ENCODE data around the gene POLD3. TPM values are rescaled to one million over a fixed set of nuclear protein-coding genes. Genes with fewer than 3 reads are reported as not detected.

The POLD3 gene
- total RNA-seq, 4 donors from 2014 or later, result 9.1 to 13.6 (median 9.2) TPM

GRCh38 chr11:74672332-74672955, 80.1 kb downstream of the POLD3 start:
- H3K27ac ChIP-seq (replicated peaks in 1 of 4), result peak overlapping the region; percentile 78 to 86 (median 82)
- H3K4me1 ChIP-seq, result peaks cover 14 to 37% (median 20%) of the 10 kb centered on the region in 4 donors
- 82% methylated on average over 3 of the region's 4 CpGs for WGBS
- TF ChIP-seq, protein P1, sequence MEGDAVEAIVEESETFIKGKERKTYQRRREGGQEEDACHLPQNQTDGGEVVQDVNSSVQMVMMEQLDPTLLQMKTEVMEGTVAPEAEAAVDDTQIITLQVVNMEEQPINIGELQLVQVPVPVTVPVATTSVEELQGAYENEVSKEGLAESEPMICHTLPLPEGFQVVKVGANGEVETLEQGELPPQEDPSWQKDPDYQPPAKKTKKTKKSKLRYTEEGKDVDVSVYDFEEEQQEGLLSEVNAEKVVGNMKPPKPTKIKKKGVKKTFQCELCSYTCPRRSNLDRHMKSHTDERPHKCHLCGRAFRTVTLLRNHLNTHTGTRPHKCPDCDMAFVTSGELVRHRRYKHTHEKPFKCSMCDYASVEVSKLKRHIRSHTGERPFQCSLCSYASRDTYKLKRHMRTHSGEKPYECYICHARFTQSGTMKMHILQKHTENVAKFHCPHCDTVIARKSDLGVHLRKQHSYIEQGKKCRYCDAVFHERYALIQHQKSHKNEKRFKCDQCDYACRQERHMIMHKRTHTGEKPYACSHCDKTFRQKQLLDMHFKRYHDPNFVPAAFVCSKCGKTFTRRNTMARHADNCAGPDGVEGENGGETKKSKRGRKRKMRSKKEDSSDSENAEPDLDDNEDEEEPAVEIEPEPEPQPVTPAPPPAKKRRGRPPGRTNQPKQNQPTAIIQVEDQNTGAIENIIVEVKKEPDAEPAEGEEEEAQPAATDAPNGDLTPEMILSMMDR (IDR thresholded peaks at IDR 0.05), result no peak
- no peak for TF ChIP-seq EP300 (IDR thresholded peaks at IDR 0.05)
- no peaks in the 10 kb centered on the region for H3K36me3 ChIP-seq
- peak; percentile 81 for DNase-seq (ENCODE audit: extremely low spot score)
- intact Hi-C loops (cut with DNase I), result no loop called here
- no peaks in the 10 kb centered on the region for H3K9me3 ChIP-seq
- H3K27me3 ChIP-seq, result no peaks in the 10 kb centered on the region
- H3K4me3 ChIP-seq, result no peak overlapping the region

DNA sequence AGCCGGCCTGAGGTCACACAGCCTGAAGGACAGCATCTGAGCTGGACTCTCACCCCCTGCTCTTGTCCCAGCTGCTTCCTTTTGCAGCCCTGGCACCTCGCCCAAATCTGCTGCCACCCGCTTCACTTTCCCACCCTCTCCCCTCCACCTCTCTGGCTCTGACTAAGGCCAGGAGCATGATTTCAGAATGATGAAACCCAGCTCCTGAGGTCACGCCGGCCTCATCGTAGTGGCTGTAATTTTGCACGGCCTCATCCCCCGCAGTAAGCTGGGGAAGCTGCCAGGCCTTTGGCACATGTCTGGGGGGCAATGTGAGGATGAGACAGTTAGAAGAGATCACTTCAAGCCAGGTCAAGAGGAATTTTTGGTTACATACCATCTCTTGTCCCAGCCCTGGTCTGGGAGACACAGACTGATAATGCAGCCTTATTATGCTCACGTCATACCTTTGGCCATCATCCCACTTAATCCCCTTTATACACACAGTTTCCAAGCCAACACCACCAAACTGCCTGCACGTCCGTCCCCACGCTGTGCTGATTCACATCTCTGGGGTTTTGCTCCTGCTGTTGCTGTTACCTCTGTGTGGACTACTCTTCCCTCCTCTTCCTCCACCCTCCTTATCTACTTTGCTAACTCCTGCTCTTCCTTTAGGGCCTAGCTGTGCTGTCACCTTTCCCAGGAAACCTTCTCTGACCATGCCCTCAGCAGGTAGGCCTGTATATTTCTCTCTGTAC, 80.7 kb downstream of the POLD3 start:
- Histone ChIP-seq H3K27me3 (no peaks in the 10 kb centered on the region), H3K4me3 (no peak overlapping the region), H3K9me3 (no peaks in the 10 kb centered on the region), H3K27ac (replicated peaks in 1 of 4) (peak overlapping the region; percentile 78 to 86 (median 82)), H3K4me1 (peaks cover 14 to 37% (median 20%) of the 10 kb centered on the region in 4 donors), H3K36me3 (no peaks in the 10 kb centered on the region)
- WGBS, result 27% methylated on average over 12 of the region's 12 CpGs
- intact Hi-C loops (cut with DNase I), result no loop called here
- TF ChIP-seq POLR2A (IDR thresholded peaks at IDR 0.05; ENCODE audit: low read depth) (no peak), POLR2AphosphoS5 (IDR thresholded peaks at IDR 0.05) (peak; percentile 75 to 76)
- DNase-seq (ENCODE audit: extremely low spot score), result peak; percentile 94

DNA sequence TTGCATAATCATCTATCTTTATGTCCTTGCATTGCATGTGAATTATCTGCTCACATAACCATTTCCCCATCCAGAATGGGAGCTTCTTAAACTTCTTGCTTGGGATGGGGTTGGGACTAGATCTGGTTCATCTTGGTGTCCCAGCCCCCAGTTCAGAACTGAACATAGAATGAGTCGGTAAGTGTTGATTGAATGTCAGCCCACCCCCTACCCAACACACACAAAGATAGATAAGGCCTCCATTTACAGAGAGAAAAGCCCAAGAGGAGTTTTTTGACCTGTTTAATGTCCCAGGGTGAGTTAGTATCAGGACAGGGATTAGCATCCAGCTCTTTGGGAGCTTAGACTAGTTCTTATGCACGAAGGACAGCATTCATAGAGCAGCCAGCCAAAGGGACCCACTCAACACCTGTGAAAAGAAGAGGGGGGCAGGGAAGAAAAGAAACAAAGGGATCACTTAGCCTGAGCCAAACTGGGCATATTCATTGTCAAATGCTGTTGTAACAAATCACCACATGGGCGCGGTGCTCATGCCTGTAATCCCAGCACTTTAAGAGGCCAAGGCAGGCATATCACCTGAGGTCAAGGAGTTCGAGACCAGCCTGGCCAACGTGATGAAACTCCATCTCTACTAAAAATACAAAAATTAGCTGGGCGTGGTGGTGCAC, 81.4 kb downstream of the POLD3 start:
- Histone ChIP-seq H3K36me3 (no peaks in the 10 kb centered on the region), H3K4me3 (no peak overlapping the region), H3K27ac (replicated peaks in 1 of 4) (peak overlapping the region; percentile 78 to 86 (median 82)), H3K27me3 (no peaks in the 10 kb centered on the region), H3K4me1 (peaks cover 14 to 40% (median 23%) of the 10 kb centered on the region in 4 donors), H3K9me3 (no peaks in the 10 kb centered on the region)
- WGBS, result 80% methylated on average over 7 of the region's 7 CpGs
- peak; percentile 77 for DNase-seq (ENCODE audit: extremely low spot score)
- intact Hi-C loops (cut with DNase I), result no loop called here
- TF ChIP-seq, protein P1 (IDR thresholded peaks at IDR 0.05), result no peak
- TF ChIP-seq POLR2A (IDR thresholded peaks at IDR 0.05; ENCODE audit: low read depth) (no peak), EP300 (IDR thresholded peaks at IDR 0.05) (no peak), POLR2AphosphoS5 (IDR thresholded peaks at IDR 0.05) (no peak)

DNA sequence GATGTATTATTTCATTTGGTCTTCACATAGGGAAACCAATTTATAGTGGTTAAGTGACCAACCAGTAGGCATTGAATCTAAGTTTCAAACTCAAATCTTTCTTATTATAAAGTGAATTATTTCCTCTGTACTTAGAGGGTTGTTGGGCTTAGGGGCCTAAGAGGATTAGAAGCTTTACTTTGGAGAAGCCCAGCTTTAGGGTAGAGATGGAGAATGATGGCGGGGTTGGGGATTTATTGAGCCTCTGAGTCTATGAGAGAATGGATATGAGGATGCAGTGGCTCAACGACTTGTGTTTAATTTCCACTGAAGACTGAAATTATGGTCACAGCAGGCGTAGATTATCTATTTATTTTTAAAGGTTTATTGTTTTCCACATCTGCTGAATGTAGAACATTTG, 83.4 kb downstream of the POLD3 start:
- intact Hi-C loops (cut with DNase I), result no loop called here
- Histone ChIP-seq H3K4me1 (peaks cover 14 to 59% (median 31%) of the 10 kb centered on the region in 4 donors), H3K4me3 (no peak overlapping the region), H3K9me3 (no peaks in the 10 kb centered on the region), H3K27me3 (no peaks in the 10 kb centered on the region), H3K27ac (replicated peaks in 1 of 4) (peak overlapping the region in 1 of 4 donors; percentile 4), H3K36me3 (no peaks in the 10 kb centered on the region)
- DNase-seq (ENCODE audit: extremely low spot score), result no peak
- WGBS, result 92% methylated on average over 3 of the region's 3 CpGs
- TF ChIP-seq POLR2AphosphoS5 (IDR thresholded peaks at IDR 0.05) (no peak), POLR2A (IDR thresholded peaks at IDR 0.05; ENCODE audit: low read depth) (no peak), EP300 (IDR thresholded peaks at IDR 0.05) (no peak)
- TF ChIP-seq, protein P1 (IDR thresholded peaks at IDR 0.05), result no peak

GRCh38 chr11:74676596-74676995, 84.2 kb downstream of the POLD3 start:
- DNase-seq (ENCODE audit: extremely low spot score), result no peak
- TF ChIP-seq EP300 (IDR thresholded peaks at IDR 0.05) (no peak), POLR2A (IDR thresholded peaks at IDR 0.05; ENCODE audit: low read depth) (no peak), POLR2AphosphoS5 (IDR thresholded peaks at IDR 0.05) (no peak)
- TF ChIP-seq, protein P1 (IDR thresholded peaks at IDR 0.05), result no peak
- Histone ChIP-seq H3K4me1 (peaks cover 18 to 65% (median 39%) of the 10 kb centered on the region in 4 donors), H3K27me3 (no peaks in the 10 kb centered on the region), H3K36me3 (no peaks in the 10 kb centered on the region), H3K9me3 (no peaks in the 10 kb centered on the region), H3K27ac (replicated peaks in 1 of 4) (no peak overlapping the region), H3K4me3 (no peak overlapping the region)
- WGBS, result 92% methylated on average over 5 of the region's 5 CpGs
- intact Hi-C loops (cut with DNase I), result no loop called here

Data from esophagus muscularis mucosa (tissue), 4 donors.